Activated T-cell treated with anti-CD3 and anti-CD28 coated beads for 48 hours (primary cell): ENCODE measurements around the gene CCNDBP1.
"Not testable (repeated sequence)": the region's sequence is repeated elsewhere in the genome, so short reads cannot be mapped to it uniquely, and the experiment has no call there.

Source experiments
- DNase-seq: peaks from one replicate; pipeline ENCODE4 v3.0.0-alpha.2; 2020; ENCODE audit warnings: low read depth

CCNDBP1 gene

GRCh38 chr15:43185157-43186002 is at the start of gene CCNDBP1:
Gene CCNDBP1 (plus strand): TSS chr15:43185403. CDS start chr15:43185499, 96 bp downstream.
- peak; percentile 90 for DNase-seq

- no peak for DNase-seq
Observed at GRCh38 chr15:43143203-43143941, 41.8 kb upstream of the CCNDBP1 start.

GRCh38 chr15:43144512-43144911 is 40.7 kb upstream of the CCNDBP1 start:
- no peak for DNase-seq

GRCh38 chr15:43146184-43146583 is 39.0 kb upstream of the CCNDBP1 start:
- DNase-seq: no peak

GRCh38 chr15:43150191-43150929 is 34.8 kb upstream of the CCNDBP1 start:
- DNase-seq: no peak

DNA sequence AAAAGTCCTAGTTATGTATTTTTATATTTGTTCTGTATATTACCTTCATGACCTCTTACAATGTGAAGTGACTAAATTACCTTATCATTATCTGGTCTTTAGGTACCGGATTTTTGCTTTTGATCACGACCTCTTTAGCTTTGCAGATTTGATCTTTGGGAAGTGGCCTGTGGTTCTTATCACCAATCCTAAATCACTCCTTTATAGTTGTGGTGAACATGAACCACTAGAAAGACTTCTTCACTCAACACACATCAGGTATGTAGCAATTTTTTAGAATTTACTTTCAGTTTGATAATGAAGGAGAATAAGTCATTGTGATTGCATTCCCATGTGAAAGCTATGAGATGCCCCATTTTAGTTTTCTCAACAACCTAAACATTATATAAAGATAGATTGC is 33.5 kb upstream of the CCNDBP1 start:
- no peak for DNase-seq

- no peak for DNase-seq
Observed at GRCh38 chr15:43153269-43153668, 31.9 kb upstream of the CCNDBP1 start.

DNA sequence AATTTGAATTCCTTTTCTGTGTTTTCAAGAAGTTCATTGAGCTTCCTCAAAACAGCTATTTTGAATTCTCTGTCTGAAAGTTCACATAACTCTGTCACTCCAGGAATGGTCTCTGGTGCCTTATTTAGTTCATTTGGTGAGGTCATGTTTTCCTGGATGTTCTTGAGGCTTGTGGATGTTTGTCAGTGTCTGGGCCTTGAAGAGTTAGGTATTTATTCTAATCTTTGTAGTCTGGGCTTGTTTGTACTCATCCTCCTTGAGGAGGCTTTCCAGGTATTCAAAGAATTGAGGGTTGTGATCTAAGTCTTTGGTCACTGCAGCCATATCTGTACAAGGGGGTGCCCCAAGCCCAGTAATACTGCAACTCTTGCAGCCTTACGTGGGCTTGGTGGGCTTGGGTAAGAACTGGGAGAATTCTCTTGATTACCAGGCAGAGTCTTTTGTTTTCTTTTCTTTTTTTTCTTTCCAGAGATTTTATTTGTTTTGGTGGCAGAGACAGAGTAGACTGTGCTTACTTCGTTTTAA is 19.3 kb upstream of the CCNDBP1 start:
- DNase-seq: no peak

DNA sequence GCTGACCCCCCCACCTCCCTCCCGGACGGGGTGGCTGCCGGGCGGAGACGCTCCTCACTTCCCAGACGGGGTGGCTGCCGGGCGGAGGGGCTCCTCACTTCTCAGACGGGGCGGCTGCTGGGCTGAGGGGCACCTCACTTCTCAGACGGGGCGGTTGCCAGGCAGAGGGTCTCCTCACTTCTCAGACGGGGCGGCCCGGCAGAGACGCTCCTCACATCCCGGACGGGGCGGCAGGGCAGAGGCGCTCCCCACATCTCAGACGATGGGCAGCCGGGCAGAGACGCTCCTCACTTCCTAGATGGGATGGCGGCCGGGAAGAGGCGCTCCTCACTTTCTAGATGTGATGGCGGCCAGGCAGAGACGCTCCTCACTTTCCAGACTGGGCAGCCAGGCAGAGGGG is 17.9 kb upstream of the CCNDBP1 start:
- DNase-seq: not testable (repeated sequence)

DNA sequence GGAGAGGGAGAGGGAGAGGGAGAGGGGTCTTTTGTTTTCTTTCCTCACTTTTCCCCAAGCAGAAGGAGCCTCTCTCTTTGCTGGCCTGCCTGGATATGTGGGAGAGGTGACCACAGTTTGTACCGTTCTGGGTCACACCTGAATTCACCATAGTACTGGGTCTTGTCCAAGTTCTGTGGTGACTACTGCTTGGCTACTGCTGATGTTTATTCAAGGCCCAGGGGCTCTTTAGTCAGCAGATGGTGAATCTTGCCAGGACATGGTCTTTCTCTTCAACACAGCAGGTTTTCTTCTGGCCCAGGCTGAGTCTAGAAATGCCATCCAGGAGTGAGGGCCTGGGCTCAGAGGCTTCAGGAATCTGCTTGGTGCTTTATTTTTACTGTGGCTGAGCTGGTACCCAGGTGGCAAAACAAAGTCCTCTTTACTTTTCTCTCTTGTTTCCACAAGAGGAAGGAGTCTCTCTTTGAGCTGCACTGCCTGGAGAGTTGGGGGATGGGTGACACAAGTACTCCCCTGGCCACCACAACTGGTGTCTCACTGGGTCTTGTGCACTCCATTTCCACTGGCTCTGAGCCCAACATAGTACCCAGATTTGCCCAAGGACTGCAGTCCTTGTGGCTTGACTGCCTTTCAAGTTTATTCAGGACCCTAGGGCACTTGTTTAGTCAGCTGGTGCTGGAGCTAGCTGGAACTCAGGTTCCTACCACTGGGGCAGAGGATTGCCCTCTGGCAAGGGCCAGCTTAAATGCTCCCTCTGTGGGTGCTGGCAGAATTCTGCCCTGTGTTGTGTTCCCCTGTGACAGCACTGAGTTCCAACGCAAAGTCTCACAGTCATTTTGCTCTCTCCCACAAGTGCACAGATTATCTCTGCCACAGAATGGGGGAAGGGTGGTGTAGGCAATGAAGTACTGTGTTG is 16.8 kb upstream of the CCNDBP1 start:
- no peak for DNase-seq

DNA sequence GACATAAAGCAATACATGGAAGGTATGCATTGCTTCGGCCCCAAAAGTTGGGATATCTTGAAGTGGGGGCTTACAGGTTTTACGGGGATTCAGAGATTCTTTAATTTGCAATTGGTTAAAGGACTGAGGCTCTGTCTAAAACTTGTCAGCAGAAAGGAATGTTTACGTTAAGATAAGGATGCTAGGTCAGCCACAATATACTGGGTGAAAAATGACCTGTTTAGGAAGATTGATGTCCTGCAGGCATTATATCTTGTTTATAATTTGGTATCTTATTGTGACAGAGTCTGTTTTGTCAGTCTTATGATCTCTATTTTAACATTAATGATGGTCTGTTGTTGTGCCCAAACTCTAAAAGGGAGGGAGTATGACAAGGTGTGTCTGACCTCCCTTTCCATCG is 15.3 kb upstream of the CCNDBP1 start:
- DNase-seq: no peak

DNA sequence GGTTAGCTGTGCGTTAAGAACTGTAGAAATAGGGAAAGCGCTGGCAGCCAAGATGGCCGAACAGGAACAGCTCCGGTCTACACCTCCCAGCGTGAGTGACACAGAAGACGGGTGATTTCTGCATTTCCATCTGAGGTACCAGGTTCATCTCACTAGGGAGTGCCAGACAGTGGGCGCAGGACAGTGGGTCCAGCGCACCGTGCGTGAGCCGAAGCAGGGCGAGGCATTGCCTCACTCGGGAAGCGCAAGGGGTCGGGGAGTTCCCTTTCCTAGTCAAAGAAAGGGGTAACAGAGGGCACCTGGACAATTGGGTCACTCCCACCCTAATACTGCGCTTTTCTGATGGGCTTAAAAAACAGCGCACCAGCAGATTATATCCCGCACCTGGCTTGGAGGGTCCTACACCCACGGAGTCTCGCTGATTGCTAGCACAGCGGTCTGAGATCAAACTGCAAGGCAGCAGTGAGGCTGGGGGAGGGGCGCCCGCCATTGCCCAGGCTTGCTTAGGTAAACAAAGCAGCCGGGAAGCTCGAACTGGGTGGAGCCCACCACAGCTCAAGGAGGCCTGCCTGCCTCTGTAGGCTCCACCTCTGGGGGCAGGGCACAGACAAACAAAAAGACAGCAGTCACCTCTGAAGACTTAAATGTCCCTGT is 9.4 kb upstream of the CCNDBP1 start:
- not testable (repeated sequence) for DNase-seq

DNA sequence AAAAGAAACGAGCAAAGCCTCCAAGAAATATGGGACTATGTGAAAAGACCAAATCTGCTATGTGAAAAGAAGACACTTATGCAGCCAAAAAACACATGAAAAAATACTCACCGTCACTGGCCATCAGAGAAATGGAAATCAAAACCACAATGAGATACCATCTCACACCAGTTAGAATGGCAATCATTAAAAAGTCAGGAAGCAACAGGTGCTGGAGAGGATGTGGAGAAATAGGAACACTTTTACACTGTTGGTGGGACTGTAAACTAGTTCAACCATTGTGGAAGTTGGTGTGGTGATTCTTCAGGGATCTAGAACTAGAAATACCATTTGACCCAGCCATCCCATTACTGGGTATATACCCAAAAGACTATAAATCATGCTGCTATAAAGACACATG is 8.1 kb upstream of the CCNDBP1 start:
- not testable (repeated sequence) for DNase-seq

GRCh38 chr15:43183270-43183669 is 1.9 kb upstream of the CCNDBP1 start:
- no peak for DNase-seq

- no peak for DNase-seq
Observed at GRCh38 chr15:43184407-43185124, 637 bp upstream of the CCNDBP1 start.

DNA sequence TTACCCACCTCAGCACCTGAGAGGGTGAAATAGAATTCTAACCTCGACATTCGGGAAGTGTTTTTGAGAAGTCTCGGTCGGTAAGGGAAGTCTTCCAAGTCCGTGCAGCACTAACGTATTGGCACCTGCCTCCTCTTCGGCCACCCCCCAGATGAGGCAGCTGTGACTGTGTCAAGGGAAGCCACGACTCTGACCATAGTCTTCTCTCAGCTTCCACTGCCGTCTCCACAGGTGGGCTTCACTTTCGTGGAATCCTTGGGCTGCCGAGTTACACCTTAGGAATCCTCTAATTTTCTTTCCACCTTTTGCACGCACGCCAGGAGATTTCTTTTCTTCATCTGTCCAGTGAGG is 775 bp downstream of the CCNDBP1 start:
- no peak for DNase-seq

DNA sequence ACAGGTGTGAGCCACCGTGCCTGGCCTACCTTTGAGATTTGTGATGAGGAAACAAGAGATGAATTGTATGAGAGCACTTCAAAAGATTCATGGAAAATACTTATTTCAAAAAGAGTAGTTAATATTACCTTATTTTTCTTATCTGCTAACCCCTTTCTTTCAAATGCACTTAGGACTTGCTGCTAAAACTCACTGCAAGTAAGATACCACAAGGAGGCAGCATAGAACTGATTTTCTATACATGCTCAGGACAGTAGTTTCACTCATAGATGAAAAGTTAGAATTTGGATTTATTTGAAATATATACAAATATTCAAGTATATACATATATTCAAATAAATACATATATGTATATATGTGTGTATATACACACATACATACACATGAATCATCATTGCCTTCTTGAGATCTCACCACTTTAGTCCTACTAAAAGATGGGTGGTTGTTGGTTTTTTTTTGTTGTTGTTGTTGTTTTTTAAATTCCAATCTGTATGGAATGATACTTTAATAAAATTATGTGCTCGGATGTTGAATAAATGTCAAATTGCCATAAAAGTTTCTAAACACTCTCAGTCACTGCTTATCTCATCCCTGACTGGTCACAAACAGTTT is 2.4 kb downstream of the CCNDBP1 start:
- DNase-seq: no peak

DNA sequence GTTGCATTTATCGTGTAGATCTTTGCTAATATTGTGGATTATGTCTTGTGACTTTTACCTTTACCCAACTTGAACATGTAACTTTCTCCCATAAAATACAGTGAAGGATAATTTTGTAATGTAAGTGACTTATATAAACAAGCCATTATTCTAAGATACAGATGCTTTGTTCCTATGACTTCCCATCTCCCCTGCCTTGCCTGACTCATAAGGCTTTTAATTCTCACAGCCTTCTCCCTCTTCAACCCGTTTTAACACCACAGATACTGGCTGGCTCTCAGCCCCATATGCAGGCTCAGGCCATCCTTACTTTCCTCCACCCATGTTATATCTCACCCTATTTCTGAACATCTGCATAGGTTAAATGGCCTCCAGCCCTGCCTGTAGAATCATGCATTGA is 4.1 kb downstream of the CCNDBP1 start:
- DNase-seq: no peak

GRCh38 chr15:43190178-43190577 is 5.0 kb downstream of the CCNDBP1 start:
- DNase-seq: no peak

GRCh38 chr15:43193710-43194109 is 8.5 kb downstream of the CCNDBP1 start:
- no peak for DNase-seq
